Measurements from ENCODE around the gene TGFBR3.

Gene TGFBR3

DNA sequence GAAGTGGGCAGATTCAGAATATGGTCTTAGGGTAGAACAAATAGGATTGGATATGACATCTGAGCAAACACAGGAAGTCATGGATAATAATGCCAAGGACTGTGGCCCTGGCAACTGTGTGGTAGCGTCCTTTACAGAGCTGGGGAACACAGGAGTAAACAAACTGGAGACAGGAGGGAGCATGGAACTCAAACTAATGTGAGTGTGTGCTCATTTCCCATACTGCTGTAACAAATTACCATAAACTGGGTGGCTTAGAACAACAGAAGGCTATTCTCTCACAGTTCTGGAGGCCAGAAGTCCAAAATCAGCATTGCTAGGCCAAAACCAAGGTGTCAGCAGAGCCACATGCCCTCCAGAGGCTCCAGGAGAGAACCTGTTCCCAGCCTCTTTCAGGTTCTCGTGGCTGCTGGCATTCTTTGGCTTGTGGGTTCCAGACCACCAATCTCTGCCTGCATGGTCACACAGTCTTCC, 106.4 kb downstream of the TGFBR3 start:
- peaks cover 18% of the 10 kb centered on the region for H3K36me3 Mint-ChIP-seq
- H3K9me3 Mint-ChIP-seq (ENCODE audit: low read depth) = no peaks in the 10 kb centered on the region
- H3K27ac Mint-ChIP-seq = no peak overlapping the region
- H3K4me1 Mint-ChIP-seq (ENCODE audit: low read depth) = peaks cover 1% of the 10 kb centered on the region
- no peak overlapping the region for H3K4me3 Mint-ChIP-seq
- no peaks in the 10 kb centered on the region for H3K27me3 Mint-ChIP-seq

DNA sequence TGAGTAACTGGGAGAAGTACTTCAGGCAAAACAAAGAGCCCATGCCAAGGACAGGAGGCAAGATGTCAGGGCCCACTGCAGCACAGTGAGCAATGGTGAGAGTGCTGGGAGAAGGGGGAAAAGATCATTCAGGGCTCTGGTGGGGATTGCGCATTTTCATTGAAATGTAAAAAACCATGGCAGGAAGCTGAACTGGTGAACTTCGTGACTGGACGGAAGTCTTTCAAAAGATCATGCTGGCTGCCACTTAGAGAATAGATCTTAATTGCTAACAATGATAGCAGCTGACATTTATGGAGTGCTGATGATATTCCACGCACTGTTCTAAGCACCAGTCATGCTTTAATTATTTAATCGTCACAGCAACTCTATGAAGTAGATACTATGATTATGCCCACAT, 107.0 kb downstream of the TGFBR3 start:
- no peaks in the 10 kb centered on the region for H3K27me3 Mint-ChIP-seq
- H3K27ac Mint-ChIP-seq = no peak overlapping the region
- peaks cover 18% of the 10 kb centered on the region for H3K36me3 Mint-ChIP-seq
- no peaks in the 10 kb centered on the region for H3K9me3 Mint-ChIP-seq (ENCODE audit: low read depth)
- no peak overlapping the region for H3K4me3 Mint-ChIP-seq
- peaks cover 1% of the 10 kb centered on the region for H3K4me1 Mint-ChIP-seq (ENCODE audit: low read depth)

DNA sequence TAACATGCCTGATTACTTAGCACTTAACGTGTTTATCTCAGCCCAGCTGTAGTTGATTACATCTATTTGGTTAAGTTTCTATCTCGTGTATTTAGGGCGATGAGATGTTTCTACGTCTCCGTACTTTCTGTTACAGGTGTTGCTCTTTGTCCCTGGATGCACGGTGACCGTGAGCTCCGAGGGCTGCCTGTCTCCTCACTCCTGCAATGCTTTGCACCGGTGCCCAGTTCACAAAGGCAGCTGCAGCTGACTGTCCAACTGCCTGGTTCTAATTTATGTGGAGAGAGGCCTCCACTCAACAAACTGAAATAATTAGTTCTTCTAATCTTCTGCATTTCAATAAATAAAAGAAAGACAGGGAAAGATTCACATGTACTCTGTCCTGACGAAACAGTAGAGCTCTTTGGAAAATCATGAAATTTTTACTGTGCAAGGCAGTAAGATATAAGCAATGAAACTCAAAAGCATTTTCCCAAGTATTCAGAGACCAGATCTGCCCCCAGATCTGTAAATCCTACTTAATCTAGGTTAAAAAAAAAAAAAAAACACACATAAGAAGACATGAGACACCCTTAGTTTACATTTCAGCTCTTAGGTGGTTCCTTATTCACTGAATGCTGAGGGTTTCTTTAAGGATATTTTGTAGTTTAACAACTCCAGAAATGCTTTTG, 108.2 kb downstream of the TGFBR3 start:
- H3K27ac Mint-ChIP-seq = no peak overlapping the region

DNA sequence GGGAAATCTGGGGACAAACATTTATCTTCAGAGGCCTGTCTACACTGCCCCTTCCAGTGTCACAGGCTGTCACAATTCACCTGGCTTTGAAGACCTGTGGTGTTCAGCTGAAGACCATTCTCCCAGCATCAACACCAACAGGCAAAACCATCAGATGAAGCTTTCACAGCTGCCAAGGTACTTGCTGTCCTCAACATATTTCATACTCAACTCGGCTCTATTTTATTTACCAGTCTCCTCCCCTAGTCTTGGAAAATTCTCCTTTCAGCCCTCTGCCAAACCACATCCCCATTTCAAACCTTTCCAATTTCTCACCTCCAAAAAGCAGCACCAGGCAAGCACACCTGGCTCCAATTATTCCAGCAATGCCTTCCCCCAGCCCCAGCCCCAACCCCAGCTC, 108.8 kb downstream of the TGFBR3 start:
- Mint-ChIP-seq H3K9me3 (ENCODE audit: low read depth) (no peaks in the 10 kb centered on the region), H3K36me3 (peaks cover 18% of the 10 kb centered on the region), H3K27ac (no peak overlapping the region), H3K4me3 (no peak overlapping the region), H3K4me1 (ENCODE audit: low read depth) (peaks cover 1% of the 10 kb centered on the region), H3K27me3 (no peaks in the 10 kb centered on the region)

More for the DNA sequence above, 108.2 kb downstream of the TGFBR3 start:
- Mint-ChIP-seq H3K27me3 (no peaks in the 10 kb centered on the region), H3K4me3 (no peak overlapping the region), H3K4me1 (ENCODE audit: low read depth) (peaks cover 1% of the 10 kb centered on the region), H3K9me3 (ENCODE audit: low read depth) (no peaks in the 10 kb centered on the region), H3K36me3 (peaks cover 18% of the 10 kb centered on the region)

DNA sequence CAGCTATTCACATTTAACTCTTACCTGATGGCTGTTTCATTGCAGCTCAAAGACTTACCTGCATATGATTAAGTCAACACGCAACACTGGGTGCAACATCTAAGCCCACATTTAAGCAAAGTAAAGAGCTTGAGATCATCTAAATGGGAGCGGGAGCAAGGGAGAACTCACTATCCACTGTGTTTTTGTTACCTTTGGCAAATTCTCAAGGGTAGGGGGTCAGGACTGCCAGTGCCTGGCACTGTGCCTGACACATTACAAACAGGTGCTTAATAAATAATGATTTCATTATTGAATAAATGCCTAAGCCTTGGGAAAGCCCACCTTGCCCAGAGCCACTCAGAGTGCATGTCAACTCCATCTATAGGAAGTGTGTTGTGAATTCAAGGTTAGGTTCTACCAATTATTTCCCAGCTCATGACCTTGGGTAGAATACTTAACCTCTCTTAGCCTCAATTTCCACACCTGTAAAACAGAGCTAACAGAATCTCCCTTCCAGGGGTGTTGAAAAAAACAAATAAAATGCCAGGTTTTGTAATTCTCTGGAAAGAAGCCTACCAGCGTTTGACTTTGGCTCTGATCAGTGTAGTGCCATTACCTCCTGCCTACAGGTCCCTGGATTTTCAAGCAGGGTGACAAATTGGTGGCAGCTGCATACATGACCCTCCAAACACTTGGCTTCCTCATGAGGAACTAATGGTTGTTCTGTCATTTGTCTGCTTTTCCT, 109.7 kb downstream of the TGFBR3 start:
- H3K4me1 Mint-ChIP-seq (ENCODE audit: low read depth) = peaks cover 4% of the 10 kb centered on the region
- no peak overlapping the region for H3K27ac Mint-ChIP-seq
- H3K9me3 Mint-ChIP-seq (ENCODE audit: low read depth) = no peaks in the 10 kb centered on the region
- no peaks in the 10 kb centered on the region for H3K27me3 Mint-ChIP-seq
- H3K4me3 Mint-ChIP-seq = no peak overlapping the region
- peaks cover 13% of the 10 kb centered on the region for H3K36me3 Mint-ChIP-seq

DNA sequence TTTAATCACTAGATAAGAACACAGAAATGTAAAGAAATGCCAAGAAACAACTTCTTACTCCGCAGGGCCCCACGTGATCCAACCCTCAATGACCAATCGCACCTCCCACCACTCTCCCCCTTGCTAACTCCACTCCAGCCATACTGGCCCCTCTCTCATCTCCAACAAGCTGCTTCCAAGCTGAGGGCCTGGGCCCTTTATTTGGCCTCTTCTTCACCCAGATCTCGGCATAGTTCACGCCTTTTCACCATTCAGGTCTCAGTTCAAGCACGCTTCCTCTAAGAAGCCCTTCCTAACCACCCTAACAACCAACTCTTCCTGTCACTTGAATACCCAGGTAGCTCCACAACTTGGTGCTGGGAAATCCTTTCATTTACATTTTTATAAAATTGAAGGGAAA, 110.7 kb downstream of the TGFBR3 start:
- peaks cover 11% of the 10 kb centered on the region for H3K36me3 Mint-ChIP-seq
- H3K9me3 Mint-ChIP-seq (ENCODE audit: low read depth) = no peaks in the 10 kb centered on the region
- no peaks in the 10 kb centered on the region for H3K27me3 Mint-ChIP-seq
- H3K27ac Mint-ChIP-seq = no peak overlapping the region
- peaks cover 2% of the 10 kb centered on the region for H3K4me1 Mint-ChIP-seq (ENCODE audit: low read depth)
- H3K4me3 Mint-ChIP-seq = no peak overlapping the region

DNA sequence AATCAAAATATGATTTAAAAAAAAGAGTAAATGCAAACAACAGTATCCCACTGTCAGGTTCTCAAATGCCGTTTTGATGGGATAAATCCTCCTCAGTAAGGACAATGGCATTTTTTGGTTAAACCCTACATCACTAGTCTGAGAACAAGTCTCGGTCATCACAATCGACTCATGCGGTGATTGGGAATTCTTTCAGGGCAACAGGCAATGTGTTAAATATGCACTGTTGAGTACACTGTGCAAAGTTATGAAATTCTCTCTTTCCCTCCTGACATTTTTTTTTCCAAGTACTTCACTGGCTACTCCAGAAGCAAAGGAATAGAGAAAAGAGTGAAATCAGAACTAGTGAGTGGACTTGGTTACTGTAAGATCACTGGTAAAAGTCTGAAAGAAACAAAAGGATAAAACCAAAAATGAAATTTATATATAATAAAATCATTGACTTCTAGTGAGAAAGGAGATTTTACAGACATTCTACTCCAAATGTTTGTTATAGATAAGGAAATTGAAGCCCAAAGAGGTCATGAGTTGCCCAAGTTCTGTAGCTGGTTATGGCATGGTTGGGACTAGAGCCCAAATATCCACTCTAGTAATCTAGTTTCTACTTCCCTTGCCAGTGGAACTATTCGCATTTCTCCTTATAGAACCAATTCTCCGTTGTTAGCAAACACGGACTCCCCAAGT, 111.3 kb downstream of the TGFBR3 start:
- H3K4me3 Mint-ChIP-seq = no peak overlapping the region
- peaks cover 12% of the 10 kb centered on the region for H3K36me3 Mint-ChIP-seq
- H3K4me1 Mint-ChIP-seq (ENCODE audit: low read depth) = peaks cover 2% of the 10 kb centered on the region
- H3K27ac Mint-ChIP-seq = no peak overlapping the region
- no peaks in the 10 kb centered on the region for H3K27me3 Mint-ChIP-seq
- no peaks in the 10 kb centered on the region for H3K9me3 Mint-ChIP-seq (ENCODE audit: low read depth)

DNA sequence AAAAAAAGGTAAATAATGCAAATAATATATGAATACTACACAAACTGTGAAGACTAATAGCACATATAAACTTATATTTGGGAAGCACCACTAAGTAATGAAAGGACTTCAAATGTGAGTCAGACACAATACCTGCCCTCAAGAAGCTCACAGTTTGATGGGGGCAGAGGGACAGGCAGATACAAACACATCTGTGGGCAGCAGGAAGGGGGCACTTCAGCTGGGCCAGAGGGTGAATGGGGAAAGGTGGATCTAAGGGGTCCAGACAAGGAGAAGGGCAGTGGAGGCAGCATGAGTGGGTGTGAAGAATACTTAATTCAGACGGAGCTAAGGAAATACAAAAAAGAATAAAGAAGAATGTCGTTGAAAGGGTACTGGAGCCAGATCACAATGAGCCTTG, 114.2 kb downstream of the TGFBR3 start:
- H3K36me3 Mint-ChIP-seq = peaks cover 10% of the 10 kb centered on the region
- H3K4me3 Mint-ChIP-seq = no peak overlapping the region
- no peak overlapping the region for H3K27ac Mint-ChIP-seq
- no peaks in the 10 kb centered on the region for H3K27me3 Mint-ChIP-seq
- no peaks in the 10 kb centered on the region for H3K9me3 Mint-ChIP-seq (ENCODE audit: low read depth)
- peaks cover 5% of the 10 kb centered on the region for H3K4me1 Mint-ChIP-seq (ENCODE audit: low read depth)

DNA sequence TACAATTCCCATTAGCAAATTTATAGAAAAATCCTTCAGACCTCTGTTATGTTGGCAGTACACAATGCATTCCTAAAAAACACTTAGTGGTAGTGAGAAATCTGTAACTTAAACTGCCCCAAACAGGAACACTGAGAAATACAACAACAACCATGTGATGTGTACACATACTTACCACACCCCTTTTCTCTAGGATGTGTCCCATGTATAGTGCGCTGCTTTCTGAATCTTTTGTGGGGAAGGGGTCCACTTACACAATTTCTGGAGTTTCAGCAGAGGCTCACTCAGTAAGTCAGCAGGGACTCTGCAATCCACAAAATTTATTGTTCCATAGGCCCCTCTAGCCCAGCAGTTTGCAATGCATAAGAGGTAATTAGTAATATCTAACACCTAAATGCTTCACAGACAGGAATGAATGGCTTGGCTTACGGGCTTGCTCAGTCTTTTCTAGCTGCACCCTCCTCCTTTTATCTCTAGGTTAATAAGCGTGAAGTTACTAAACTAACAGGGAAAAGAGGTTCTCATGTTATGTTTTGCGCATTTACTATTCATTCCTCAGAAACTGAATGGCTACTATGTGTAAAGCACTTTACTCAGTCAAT, 115.2 kb downstream of the TGFBR3 start:
- Mint-ChIP-seq H3K27ac (no peak overlapping the region), H3K4me1 (ENCODE audit: low read depth) (peaks cover 5% of the 10 kb centered on the region), H3K27me3 (no peaks in the 10 kb centered on the region)

DNA sequence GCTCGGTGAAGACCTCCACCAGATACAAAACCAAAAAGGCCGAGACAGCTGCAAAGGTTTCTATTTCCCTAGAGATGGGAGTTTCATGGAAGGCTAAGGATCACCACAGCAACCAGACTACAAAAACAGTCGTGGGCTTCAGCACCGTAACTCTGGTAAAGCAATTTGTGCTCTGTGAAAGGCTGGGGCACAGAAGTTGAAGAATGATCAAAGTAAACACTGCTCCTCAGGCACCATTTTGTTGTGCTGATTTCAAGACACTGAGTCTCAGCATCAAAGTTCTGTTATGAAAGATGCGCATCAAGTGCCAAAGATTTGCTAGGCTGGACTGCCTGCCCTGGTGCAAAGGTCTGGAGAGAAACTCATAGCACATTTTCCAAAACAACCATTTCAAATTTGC, 116.2 kb downstream of the TGFBR3 start:
- Mint-ChIP-seq H3K9me3 (ENCODE audit: low read depth) (no peaks in the 10 kb centered on the region), H3K4me3 (no peak overlapping the region), H3K27ac (peak overlapping the region; percentile 28), H3K4me1 (ENCODE audit: low read depth) (peaks cover 5% of the 10 kb centered on the region), H3K36me3 (peaks cover 8% of the 10 kb centered on the region), H3K27me3 (no peaks in the 10 kb centered on the region)

More for the DNA sequence above, 115.2 kb downstream of the TGFBR3 start:
- no peak overlapping the region for H3K4me3 Mint-ChIP-seq
- H3K9me3 Mint-ChIP-seq (ENCODE audit: low read depth) = no peaks in the 10 kb centered on the region
- peaks cover 10% of the 10 kb centered on the region for H3K36me3 Mint-ChIP-seq

DNA sequence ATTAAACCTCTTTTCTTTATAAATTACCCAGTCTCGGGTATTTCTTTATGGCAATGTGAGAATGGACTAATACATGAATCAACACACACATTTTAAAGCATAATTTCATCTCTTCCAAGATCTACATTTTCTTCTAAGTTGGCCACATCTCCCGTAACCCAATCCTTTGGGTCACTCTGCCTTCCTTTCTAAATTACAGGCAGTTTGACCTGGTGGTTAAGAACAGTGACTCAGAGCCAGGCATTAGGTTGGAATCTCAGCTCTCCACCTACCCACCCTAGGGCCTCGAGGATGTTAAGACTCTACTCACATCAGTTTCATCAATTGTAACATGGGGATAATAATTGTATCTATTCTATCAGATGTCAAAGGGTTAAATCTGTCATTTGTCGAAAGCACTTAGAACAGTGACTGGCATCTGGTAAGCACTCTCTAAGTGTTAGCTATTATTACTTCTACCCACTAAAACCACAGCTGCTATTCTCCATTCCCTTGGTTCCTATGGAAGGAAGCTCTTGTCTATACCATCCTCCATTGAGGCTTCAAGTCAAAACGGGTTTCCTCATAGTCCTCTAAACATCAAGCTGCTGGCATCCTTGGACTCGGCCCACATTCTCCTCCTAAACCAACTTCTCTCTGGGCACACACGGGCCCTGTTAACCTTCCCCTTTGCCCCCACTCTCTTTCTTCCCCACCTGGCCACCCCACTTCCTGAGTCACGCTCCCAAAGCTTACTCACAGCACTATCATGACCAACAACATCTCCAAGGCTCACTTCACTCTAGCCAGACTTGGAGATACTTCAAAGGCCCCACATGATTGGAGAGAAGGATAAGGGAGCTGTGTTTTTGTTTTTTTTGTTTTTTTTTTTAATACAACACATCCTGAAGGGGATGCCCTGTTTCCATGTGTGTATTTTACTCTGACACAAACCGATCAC, 116.9 kb downstream of the TGFBR3 start:
- H3K4me1 Mint-ChIP-seq (ENCODE audit: low read depth) = peaks cover 5% of the 10 kb centered on the region
- H3K27me3 Mint-ChIP-seq = no peaks in the 10 kb centered on the region
- H3K9me3 Mint-ChIP-seq (ENCODE audit: low read depth) = no peaks in the 10 kb centered on the region
- H3K36me3 Mint-ChIP-seq = peaks cover 8% of the 10 kb centered on the region
- no peak overlapping the region for H3K4me3 Mint-ChIP-seq
- peak overlapping the region; percentile 28 for H3K27ac Mint-ChIP-seq

DNA sequence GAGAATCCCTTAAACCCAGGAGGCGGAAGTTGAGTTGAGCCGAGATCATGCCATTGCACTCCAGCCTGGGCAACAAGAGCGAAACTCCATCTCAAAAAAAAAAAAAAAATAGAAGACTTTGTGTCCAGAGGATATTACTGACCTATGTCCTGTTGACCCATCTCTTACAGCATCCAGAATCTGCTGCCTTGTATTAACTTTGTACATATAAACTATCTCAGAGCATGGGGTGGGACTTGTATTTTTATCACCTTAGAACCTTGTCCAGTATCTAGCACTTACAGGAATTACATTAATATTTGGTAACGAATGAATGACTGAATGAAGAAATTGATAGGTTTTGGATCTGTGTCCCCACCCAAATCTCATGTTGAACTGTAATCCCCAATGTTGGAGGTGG, 117.8 kb downstream of the TGFBR3 start:
- Mint-ChIP-seq H3K4me1 (ENCODE audit: low read depth) (peaks cover 5% of the 10 kb centered on the region), H3K27ac (no peak overlapping the region)

DNA sequence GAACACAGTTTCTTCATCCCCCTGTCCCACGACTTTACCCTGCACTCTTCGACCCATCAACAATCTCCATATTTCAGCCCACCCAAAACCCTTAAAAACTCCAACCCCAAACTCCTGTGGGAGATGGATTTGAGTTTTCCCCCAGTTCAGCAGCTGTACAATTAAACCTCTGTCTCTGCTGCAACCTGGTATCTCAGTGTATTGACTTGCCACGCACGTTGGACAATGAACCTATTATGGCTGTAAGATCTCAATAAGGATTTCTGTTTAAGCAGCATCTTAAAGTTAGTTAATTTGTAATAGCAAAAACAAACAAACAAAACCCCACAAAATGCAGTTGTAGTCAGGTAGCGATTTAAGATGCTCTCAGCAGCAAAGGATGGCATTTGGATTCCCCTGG, 119.1 kb downstream of the TGFBR3 start:
- Mint-ChIP-seq H3K9me3 (ENCODE audit: low read depth) (no peaks in the 10 kb centered on the region), H3K36me3 (peaks cover 11% of the 10 kb centered on the region), H3K27ac (no peak overlapping the region), H3K4me3 (no peak overlapping the region), H3K27me3 (no peaks in the 10 kb centered on the region), H3K4me1 (ENCODE audit: low read depth) (peaks cover 4% of the 10 kb centered on the region)

More for the DNA sequence above, 117.8 kb downstream of the TGFBR3 start:
- Mint-ChIP-seq H3K36me3 (peaks cover 8% of the 10 kb centered on the region), H3K27me3 (no peaks in the 10 kb centered on the region), H3K9me3 (ENCODE audit: low read depth) (no peaks in the 10 kb centered on the region), H3K4me3 (no peak overlapping the region)

DNA sequence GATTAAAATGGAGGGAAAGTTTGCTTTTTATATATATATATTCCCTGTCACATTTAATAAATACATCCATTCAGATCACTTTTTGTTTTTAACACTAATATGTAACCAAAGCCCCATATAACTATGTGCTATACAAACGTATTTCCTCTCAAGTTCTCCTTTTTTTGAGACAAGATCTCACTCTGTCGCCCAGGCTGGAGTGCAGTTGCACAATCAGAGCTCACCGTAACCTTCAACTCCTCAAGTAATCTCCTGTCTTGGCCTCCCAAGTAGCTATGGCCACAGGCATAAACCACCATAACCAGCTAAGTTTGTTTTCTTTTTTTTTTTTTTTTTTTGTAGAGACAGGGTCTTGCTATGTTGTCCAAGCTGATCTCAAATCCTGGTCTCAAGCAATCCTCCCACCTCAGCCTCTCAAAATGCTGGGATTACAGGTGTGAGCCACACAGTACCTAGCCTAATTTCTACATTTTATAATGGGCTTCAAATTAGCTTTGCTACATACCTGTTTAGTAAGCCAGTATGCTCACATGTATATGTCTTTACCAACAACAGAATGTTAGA, 120.0 kb downstream of the TGFBR3 start:
- Mint-ChIP-seq H3K4me3 (no peak overlapping the region), H3K27ac (no peak overlapping the region), H3K27me3 (no peaks in the 10 kb centered on the region), H3K9me3 (ENCODE audit: low read depth) (no peaks in the 10 kb centered on the region), H3K4me1 (ENCODE audit: low read depth) (peaks cover 2% of the 10 kb centered on the region), H3K36me3 (peaks cover 11% of the 10 kb centered on the region)

Measured in activated naive CD8-positive, alpha-beta T cell (primary cell).